B cell (primary cell): Measurements from ENCODE around the gene TTC39C. TPM values are rescaled to one million over a fixed set of nuclear protein-coding genes. Genes with fewer than 3 reads are reported as not detected.

Source experiments
- ATAC-seq: fragments of 200-7000 bp; cut with Tn5 transposase; one replicate; pipeline ENCODE4 v1.10.0; 2021; ENCODE audit warnings: low read depth, mild to moderate bottlenecking, moderate number of reproducible peaks, moderate library complexity
- CTCF ChIA-PET: fragments of 350-600 bp; sonication (Branson Sonifier 250); formaldehyde crosslinking; loops from one replicate; lab custom pipeline; 2021; ENCODE audit warnings: antibody characterized with exemption, inconsistent platforms; lab: Charles Lee
- POLR2A ChIA-PET: fragments of 350-600 bp; sonication (Branson Sonifier 250); formaldehyde crosslinking; loops from one replicate; lab custom pipeline; 2021; ENCODE audit warnings: antibody characterized with exemption; lab: Charles Lee
- DNase-seq: peaks from one replicate; pipeline ENCODE4 v3.0.0; 2013
- H2AFZ ChIP-seq: 2 replicates; pipeline ENCODE4 v1.6.1; 2012; ENCODE audit warnings: mild to moderate bottlenecking, low read depth, low read length; ENCODE audit not compliant: insufficient read depth, poor library complexity, severe bottlenecking
- H3K27ac ChIP-seq, 2 donors: 1 replicate in 1 of 2; 2 replicates in 1 of 2; pipeline ENCODE4 v1.5.1; 2012 to 2013; ENCODE audit warnings: low read length in 2 of 2, mild to moderate bottlenecking in 2 of 2, moderate library complexity in 1 of 2
- H3K27me3 ChIP-seq, 4 experiments: fragments of 200-600 bp in 1 of 4; sonication (generic) in 1 of 4; replicated peaks in 1 of 4; 1 replicate in 2 of 4; 2 replicates in 2 of 4; pipeline versions ENCODE4 v1.6.1 to v1.7.0; 2013 to 2016; ENCODE audit warnings: low read length in 3 of 4, mild to moderate bottlenecking in 2 of 4, mixed read lengths in 1 of 4, moderate library complexity in 1 of 4; ENCODE audit not compliant: insufficient read depth in 4 of 4, control insufficient read depth in 3 of 4; ENCODE audit errors: control extremely low read depth in 1 of 4
- H3K36me3 ChIP-seq, 2 experiments: replicated peaks in 1 of 2; 1 replicate in 1 of 2; 2 replicates in 1 of 2; pipeline versions ENCODE4 v1.6.1 to v1.7.1; 2013; ENCODE audit warnings: low read length in 1 of 2; ENCODE audit not compliant: insufficient read depth in 2 of 2, control insufficient read depth in 1 of 2; ENCODE audit errors: control extremely low read depth in 1 of 2, extremely low read depth in 1 of 2
- H3K4me1 ChIP-seq, 2 donors: fragments of 200-600 bp in 1 of 2; sonication (generic) in 1 of 2; 1 replicate in 1 of 2; 2 replicates in 1 of 2; pipeline versions ENCODE4 v1.5.1 to v1.6.1; 2013 to 2017; ENCODE audit warnings: low read length in 2 of 2; ENCODE audit not compliant: control insufficient read depth in 2 of 2, insufficient read depth in 2 of 2
- H3K4me2 ChIP-seq: replicated peaks from 2 replicates; pipeline ENCODE3; 2012; ENCODE audit warnings: mild to moderate bottlenecking, low read depth, low read length; ENCODE audit not compliant: poor library complexity, severe bottlenecking
- H3K4me3 ChIP-seq, 5 experiments: fragments of 200-600 bp in 1 of 5; sonication (generic) in 1 of 5; 1 replicate in 3 of 5; 2 replicates in 2 of 5; pipeline versions ENCODE4 v1.5.1 to v1.7.0; 2011 to 2016; ENCODE audit warnings: low read length in 4 of 5, mild to moderate bottlenecking in 4 of 5, low read depth in 2 of 5, control low read depth in 1 of 5, moderate library complexity in 1 of 5; ENCODE audit not compliant: insufficient read depth in 1 of 5; ENCODE audit errors: control extremely low read depth in 1 of 5, extremely low read depth in 1 of 5
- H3K79me2 ChIP-seq: fragments of 200-600 bp; sonication (generic); one replicate; pipeline ENCODE4 v1.6.0; 2016; ENCODE audit warnings: low read length; ENCODE audit not compliant: control insufficient read depth, insufficient read depth
- H3K9ac ChIP-seq: fragments of 200-600 bp; sonication (generic); 2 replicates; pipeline ENCODE4 v1.6.1; 2017; ENCODE audit warnings: mild to moderate bottlenecking, low read length, moderate library complexity
- H3K9me3 ChIP-seq, 3 donors: one replicate each; pipeline versions ENCODE4 v1.6.1 to v1.7.1; 2013; ENCODE audit warnings: low read length in 2 of 3; ENCODE audit not compliant: control insufficient read depth in 2 of 3, insufficient read depth in 1 of 3; ENCODE audit errors: control extremely low read depth in 1 of 3
- H4K20me1 ChIP-seq: 2 replicates; pipeline ENCODE4 v1.6.0; 2012; ENCODE audit warnings: mild to moderate bottlenecking, low read length; ENCODE audit not compliant: insufficient read depth, control insufficient read depth, poor library complexity, severe bottlenecking
- H3K27ac Mint-ChIP-seq: one replicate; pipeline ENCODE4 v1.8.0; 2021; ENCODE audit warnings: mixed read lengths
- H3K27me3 Mint-ChIP-seq: one replicate; pipeline ENCODE4 v1.8.0; 2021; ENCODE audit warnings: mixed read lengths
- H3K4me1 Mint-ChIP-seq: one replicate; pipeline ENCODE4 v1.8.0; 2021; ENCODE audit warnings: mixed read lengths
- H3K4me3 Mint-ChIP-seq: one replicate; pipeline ENCODE4 v1.8.0; 2021; ENCODE audit warnings: mixed read lengths
- H3K9me3 Mint-ChIP-seq: one replicate; pipeline ENCODE4 v1.8.0; 2022; ENCODE audit warnings: mixed read lengths; ENCODE audit not compliant: insufficient read depth
- CTCF ChIP-seq: fragments of 200-600 bp; IDR thresholded peaks from one replicate; pipeline ENCODE4 v1.8.0; 2022; ENCODE audit warnings: antibody characterized with exemption, mild to moderate bottlenecking
- EZH2 ChIP-seq: IDR thresholded peaks from 2 replicates; pipeline ENCODE4 v1.6.1; 2012; ENCODE audit warnings: borderline replicate concordance, low read depth, mild to moderate bottlenecking, moderate library complexity, low read length; ENCODE audit not compliant: insufficient read depth, poor library complexity, severe bottlenecking
- WGBS: methylation state at CpG from one replicate; pipeline ENCODE4 v1.1.5; 2013; ENCODE audit warnings: missing lambda C conversion rate; ENCODE audit not compliant: insufficient coverage; 5-methylcytosine and 5-hydroxymethylcytosine counted together
- intact Hi-C: fragments of 100-400 bp; cut with micrococcal nuclease; formaldehyde crosslinking; loops from one replicate; pipeline ENCODE4 v1.10.0; 2022
- polyA plus RNA-seq: library from polyadenylated mRNA; depleted of rRNA; stranded (reverse); fragments of >200 nt; gene quantifications from 2 replicates; pipeline ENCODE4 v1.2.3, GENCODE V29; 2012
- total RNA-seq, 2 donors: library from RNA; stranded (reverse); fragments of 120-200 nt in 1 of 2; gene quantifications; 1 replicate in 1 of 2; 2 replicates in 1 of 2; pipeline versions ENCODE4 v1.2.3 to v1.2.4, GENCODE V29; 2013 to 2022

TTC39C gene
- total and polyA plus RNA-seq, 2 donors (not counting 1 experiment from before 2014, with no cell fraction given), result 22.3 to 44.3 TPM

- H3K9me3 Mint-ChIP-seq, result no peaks in the 10 kb centered on the region
- Histone ChIP-seq H3K4me1 (no peaks in the 10 kb centered on the region), H3K27me3 (no peaks in the 10 kb centered on the region), H3K9ac (no peak overlapping the region), H3K79me2 (peaks cover 14% of the 10 kb centered on the region), H3K36me3 (peaks cover 5 to 15% of the 10 kb centered on the region in 2 experiments), H3K9me3 (no peaks in the 10 kb centered on the region), H3K4me3 (no peak overlapping the region), H2AFZ (no peak overlapping the region), H4K20me1 (peaks cover 13% of the 10 kb centered on the region), H3K27ac (no peak overlapping the region), H3K4me2 (no peak overlapping the region)
- no peak overlapping the region for H3K27ac Mint-ChIP-seq
- POLR2A ChIA-PET, result interaction anchor here (0.5 kb wide), 1 partner anchor 586 kb away, joined by 8 read pairs; no protein-coding TSS in a partner anchor
- CTCF ChIA-PET, result no interaction called here
- ATAC-seq (no peak), DNase-seq (no peak)
- intact Hi-C loops, result no loop called here
- no peak overlapping the region for H3K4me3 Mint-ChIP-seq
- H3K4me1 Mint-ChIP-seq, result peaks cover 3% of the 10 kb centered on the region
- WGBS, result 94% methylated on average over 8 of the region's 13 CpGs
- no peaks in the 10 kb centered on the region for H3K27me3 Mint-ChIP-seq
- TF ChIP-seq CTCF (no peak), EZH2 (no peak)
These were observed 61.4 kb downstream of the TTC39C start for GRCh38 chr18:24075767-24076597.

DNA sequence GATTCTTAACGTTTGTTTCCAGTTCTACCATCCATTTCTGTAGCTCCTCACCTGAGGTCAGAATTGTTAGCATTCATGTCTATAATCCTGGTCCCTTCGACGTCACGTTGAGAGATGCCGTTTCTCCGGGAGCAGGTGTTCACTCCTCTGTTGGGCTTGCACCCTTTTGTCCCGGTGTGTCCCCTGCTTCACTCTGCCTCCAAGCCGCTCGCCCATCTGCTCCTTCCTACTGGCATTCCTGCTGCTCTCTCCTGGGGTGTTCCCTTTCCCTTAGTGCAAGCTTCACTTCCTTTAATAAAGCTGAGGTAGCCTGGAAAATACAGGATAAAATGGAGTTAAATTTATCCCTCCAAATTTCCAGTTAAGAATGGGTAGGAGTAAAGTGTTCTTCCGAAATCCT is 62.4 kb downstream of the TTC39C start:
- no peak overlapping the region for H3K4me3 Mint-ChIP-seq
- Histone ChIP-seq H3K79me2 (peaks cover 14% of the 10 kb centered on the region), H3K36me3 (peaks cover 5 to 15% of the 10 kb centered on the region in 2 experiments), H3K4me3 (no peak overlapping the region), H3K9me3 (no peaks in the 10 kb centered on the region), H3K9ac (no peak overlapping the region), H3K4me1 (no peaks in the 10 kb centered on the region), H3K27ac (no peak overlapping the region), H3K4me2 (no peak overlapping the region), H3K27me3 (no peaks in the 10 kb centered on the region), H4K20me1 (peaks cover 13% of the 10 kb centered on the region), H2AFZ (no peak overlapping the region)
- no peak for ATAC-seq
- ChIA-PET POLR2A (no interaction called here), CTCF (no interaction called here)
- intact Hi-C loops, result no loop called here
- H3K9me3 Mint-ChIP-seq, result no peaks in the 10 kb centered on the region
- H3K4me1 Mint-ChIP-seq, result peaks cover 3% of the 10 kb centered on the region
- H3K27ac Mint-ChIP-seq, result no peak overlapping the region
- TF ChIP-seq CTCF, result no peak
- no peak for TF ChIP-seq EZH2
- WGBS, result 99% methylated on average over 9 of the region's 10 CpGs
- H3K27me3 Mint-ChIP-seq, result no peaks in the 10 kb centered on the region
- DNase-seq, result no peak
